T-cell (primary cell): ENCODE measurements around the gene KHNYN. TPM values are rescaled to one million over a fixed set of nuclear protein-coding genes. Genes with fewer than 3 reads are reported as not detected.
"Not testable (repeated sequence)": the region's sequence is repeated elsewhere in the genome, so short reads cannot be mapped to it uniquely, and the experiment has no call there.

Source experiments
- ATAC-seq, 4 experiments: fragments of 200-7000 bp in 3 of 4; fragments of 150-1000 bp in 1 of 4; cut with Tn5 transposase; replicated peaks in 1 of 4; 1 replicate in 3 of 4; 2 replicates in 1 of 4; pipeline ENCODE4 v1.10.0; 2021; ENCODE audit warnings: moderate library complexity in 3 of 4, mild to moderate bottlenecking in 2 of 4, moderate number of reproducible peaks in 1 of 4
- CTCF ChIA-PET, 2 donors: fragments of 300-600 bp; sonication (Branson Sonifier 250); formaldehyde crosslinking; loops; one replicate each; lab custom pipeline; 2022; ENCODE audit warnings: antibody characterized with exemption in 2 of 2; lab: Charles Lee
- POLR2A ChIA-PET, 2 donors: fragments of 300-600 bp; sonication (Branson Sonifier 250); formaldehyde crosslinking; loops; one replicate each; lab custom pipeline; 2022; ENCODE audit warnings: antibody characterized with exemption in 2 of 2; lab: Charles Lee
- DNase-seq, 35 experiments: peaks; one replicate each; pipeline versions ENCODE4 v3.0.0 to v3.0.0-alpha.2; 2013 to 2023
- H3K27ac ChIP-seq: one replicate; pipeline ENCODE4 v1.5.1; 2013; ENCODE audit warnings: low read length
- H3K27me3 ChIP-seq, 2 experiments: replicated peaks in 1 of 2; 1 replicate in 1 of 2; 2 replicates in 1 of 2; pipeline versions ENCODE4 v1.6.1 to v1.7.0; 2013; ENCODE audit warnings: low read length in 1 of 2, mixed read lengths in 1 of 2; ENCODE audit not compliant: control insufficient read depth in 2 of 2, insufficient read depth in 2 of 2; ENCODE audit errors: extremely low read depth in 1 of 2
- H3K36me3 ChIP-seq, 2 donors: 1 replicate in 1 of 2; 2 replicates in 1 of 2; pipeline versions ENCODE4 v1.6.1 to v1.7.0; 2013; ENCODE audit warnings: low read length in 1 of 2; ENCODE audit not compliant: control insufficient read depth in 2 of 2, insufficient read depth in 1 of 2; ENCODE audit errors: extremely low read depth in 1 of 2
- H3K4me1 ChIP-seq, 2 experiments: 1 replicate in 1 of 2; 2 replicates in 1 of 2; pipeline versions ENCODE4 v1.6.1 to v1.7.0; 2013; ENCODE audit warnings: low read length in 2 of 2, mixed read lengths in 1 of 2; ENCODE audit not compliant: insufficient read depth in 2 of 2, control insufficient read depth in 1 of 2; ENCODE audit errors: extremely low read depth in 1 of 2
- H3K4me3 ChIP-seq, 2 donors: 1 replicate in 1 of 2; 2 replicates in 1 of 2; pipeline versions ENCODE4 v1.5.1 to v1.7.0; 2013; ENCODE audit warnings: mild to moderate bottlenecking in 2 of 2, low read length in 1 of 2, moderate library complexity in 1 of 2; ENCODE audit not compliant: control insufficient read depth in 1 of 2; ENCODE audit errors: extremely low read depth in 1 of 2
- H3K9me3 ChIP-seq: 2 replicates; pipeline ENCODE4 v1.7.0; 2013
- H3K27ac Mint-ChIP-seq, 2 donors: one replicate each; pipeline ENCODE4 v1.8.0; 2020 to 2021; ENCODE audit warnings: mild to moderate bottlenecking in 2 of 2, mixed read lengths in 2 of 2
- H3K27me3 Mint-ChIP-seq, 2 donors: one replicate each; pipeline ENCODE4 v1.8.0; 2021 to 2022; ENCODE audit warnings: mixed read lengths in 2 of 2
- H3K36me3 Mint-ChIP-seq: one replicate; pipeline ENCODE4 v1.8.0; 2021; ENCODE audit warnings: mixed read lengths
- H3K4me1 Mint-ChIP-seq, 3 donors: one replicate each; pipeline ENCODE4 v1.8.0; 2020 to 2022; ENCODE audit warnings: mixed read lengths in 3 of 3, mild to moderate bottlenecking in 1 of 3
- H3K4me3 Mint-ChIP-seq, 3 donors: one replicate each; pipeline ENCODE4 v1.8.0; 2020 to 2022; ENCODE audit warnings: mild to moderate bottlenecking in 3 of 3, mixed read lengths in 3 of 3, moderate library complexity in 3 of 3
- H3K9me3 Mint-ChIP-seq, 3 donors: one replicate each; pipeline ENCODE4 v1.8.0; 2020 to 2022; ENCODE audit warnings: mixed read lengths in 3 of 3
- WGBS: methylation state at CpG from one replicate; pipeline ENCODE4 v1.1.5; 2013; ENCODE audit warnings: missing lambda C conversion rate; ENCODE audit not compliant: insufficient coverage; 5-methylcytosine and 5-hydroxymethylcytosine counted together
- total RNA-seq, 35 experiments: library from RNA in 6 of 35; stranded (reverse) in 6 of 35; fragments of 120-200 nt in 1 of 35; gene quantifications; one replicate each; pipeline versions ENCODE4 v1.2.1 to v1.2.4 and lab custom pipeline; 2013 to 2026

Gene KHNYN
- total RNA-seq, 5 donors from 2014 or later (not counting 1 experiment from before 2014, with no cell fraction given), result 126 to 166 (median 146) TPM

DNA sequence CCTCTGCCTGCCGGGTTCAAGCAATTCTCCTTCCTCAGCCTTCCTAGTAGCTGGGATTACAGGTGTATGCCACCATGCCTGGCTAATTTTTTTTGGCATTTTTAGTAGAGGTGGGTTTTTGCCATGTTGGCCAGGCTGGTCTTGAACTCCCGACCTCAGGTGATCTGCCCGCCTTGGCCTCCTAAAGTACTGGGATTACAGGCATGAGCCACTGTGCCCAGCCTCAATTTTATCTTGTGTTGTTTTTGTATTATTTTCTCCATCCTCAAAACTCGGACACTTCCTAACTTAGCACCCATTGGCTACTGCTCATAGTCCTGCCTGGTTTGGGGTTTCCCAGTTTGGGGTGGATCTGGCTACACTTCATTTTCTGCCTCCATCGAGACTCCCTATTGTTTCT lies 42.2 kb upstream of the KHNYN start:
- H3K4me1 Mint-ChIP-seq, result not testable (repeated sequence)
- WGBS, result 100% methylated on average over 1 of the region's 5 CpGs
- CTCF ChIA-PET, result interaction anchor here in 1 of 2 donors (0.6 kb wide), 1 partner anchor 24 kb away, joined by 3 read pairs; no protein-coding TSS in a partner anchor

DNA sequence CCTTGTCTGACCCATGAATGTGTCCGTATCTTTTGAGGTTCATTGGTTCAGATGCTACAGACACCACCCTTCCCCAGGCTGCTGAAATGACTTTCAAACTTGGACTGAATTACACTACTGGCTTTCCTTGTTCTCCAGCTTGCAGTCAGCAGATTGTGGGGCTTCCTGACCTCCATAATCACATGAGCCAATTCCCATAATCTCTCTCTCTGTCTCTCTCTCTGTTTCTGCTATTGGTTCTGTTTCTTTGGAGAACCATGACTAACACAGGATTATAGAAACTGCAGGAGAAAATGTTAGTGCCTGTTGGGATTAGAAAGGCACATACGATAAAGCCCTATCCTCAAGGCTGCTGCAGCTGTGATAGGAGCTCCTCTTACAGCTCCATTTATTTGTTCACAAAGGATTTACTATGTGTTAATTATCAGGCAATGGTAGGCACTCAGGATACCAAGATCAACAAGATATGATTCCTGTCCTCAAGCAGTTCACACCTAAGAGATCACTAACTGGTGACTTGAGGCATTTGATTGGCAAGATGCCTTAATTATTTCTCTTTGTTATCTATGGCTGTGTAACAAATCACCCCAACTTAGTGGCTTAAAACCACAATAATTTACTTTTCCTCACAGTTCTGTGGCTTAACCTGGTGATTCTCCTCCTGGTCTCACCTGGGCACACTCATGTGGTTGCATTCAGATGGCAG lies 41.1 kb upstream of the KHNYN start:
- Histone ChIP-seq H3K4me3 (no peak overlapping the region), H3K27me3 (peaks cover 0 to 17% of the 10 kb centered on the region in 2 experiments), H3K36me3 (no peaks in the 10 kb centered on the region), H3K27ac (no peak overlapping the region), H3K9me3 (no peaks in the 10 kb centered on the region), H3K4me1 (no peaks in the 10 kb centered on the region)
- no peak overlapping the region for H3K27ac Mint-ChIP-seq
- ATAC-seq (no peak), DNase-seq (no peak)
- POLR2A ChIA-PET, result no interaction called here
- peaks cover 16 to 25% of the 10 kb centered on the region in 2 donors for H3K27me3 Mint-ChIP-seq
- CTCF ChIA-PET, result interaction anchor here in 1 of 2 donors (0.6 kb wide), 1 partner anchor 25 kb away, joined by 3 read pairs; no protein-coding TSS in a partner anchor
- H3K4me1 Mint-ChIP-seq, result no peaks in the 10 kb centered on the region
- H3K4me3 Mint-ChIP-seq, result no peak overlapping the region
- H3K36me3 Mint-ChIP-seq, result no peaks in the 10 kb centered on the region
- WGBS, result 71% methylated on average over 1 of the region's 2 CpGs
- no peaks in the 10 kb centered on the region for H3K9me3 Mint-ChIP-seq

More for the DNA sequence above, 42.2 kb upstream of the KHNYN start:
- H3K9me3 ChIP-seq, H3K36me3 ChIP-seq, DNase-seq, ATAC-seq, H3K4me3 Mint-ChIP-seq, H3K27ac Mint-ChIP-seq, H3K4me1 ChIP-seq, H3K36me3 Mint-ChIP-seq, H3K4me3 ChIP-seq, POLR2A ChIA-PET, H3K9me3 Mint-ChIP-seq, H3K27ac ChIP-seq: not testable (repeated sequence)
- H3K27me3 Mint-ChIP-seq, result peaks cover 16 to 24% of the 10 kb centered on the region in 2 donors
- H3K27me3 ChIP-seq, result peaks cover 0 to 21% of the 10 kb centered on the region in 2 experiments

DNA sequence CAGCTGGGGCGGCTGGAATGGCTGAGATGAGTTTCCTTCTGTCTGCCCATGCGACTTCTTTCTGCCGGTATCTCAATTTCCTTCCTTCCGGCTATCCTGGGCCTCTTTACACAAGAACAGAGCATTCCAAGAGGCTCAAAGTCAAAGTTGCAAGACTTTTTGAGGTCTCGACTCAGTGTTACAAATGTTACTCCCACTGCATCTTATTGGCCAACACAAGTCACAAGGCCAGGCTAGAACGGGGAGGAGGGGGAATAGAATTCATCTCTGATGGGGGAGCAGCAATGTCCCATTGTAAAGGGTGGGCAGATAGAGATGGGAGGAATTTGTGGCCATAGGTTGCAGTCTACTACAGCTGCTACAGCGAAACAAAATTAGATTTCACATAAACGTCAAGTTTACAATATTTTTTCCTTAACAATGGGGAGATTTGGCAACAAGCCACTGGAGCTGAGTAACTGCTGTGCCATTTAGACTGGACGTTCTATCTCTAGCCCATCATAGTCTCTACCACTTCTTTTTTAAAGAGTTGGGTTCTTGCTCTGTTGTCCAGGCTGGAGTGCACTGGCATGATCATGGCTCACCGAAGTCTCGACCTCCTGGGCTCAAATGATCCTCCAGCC lies 40.4 kb upstream of the KHNYN start:
- Mint-ChIP-seq H3K4me3 (no peak overlapping the region), H3K27ac (no peak overlapping the region), H3K9me3 (no peaks in the 10 kb centered on the region), H3K27me3 (peaks cover 12 to 21% of the 10 kb centered on the region in 2 donors), H3K4me1 (no peaks in the 10 kb centered on the region), H3K36me3 (no peaks in the 10 kb centered on the region)
- Histone ChIP-seq H3K27ac (no peak overlapping the region), H3K9me3 (no peaks in the 10 kb centered on the region), H3K4me3 (no peak overlapping the region), H3K27me3 (peaks cover 0 to 16% of the 10 kb centered on the region in 2 experiments), H3K4me1 (no peaks in the 10 kb centered on the region), H3K36me3 (no peaks in the 10 kb centered on the region)
- WGBS, result 72% methylated on average over 7 of the region's 11 CpGs
- POLR2A ChIA-PET, result interaction anchor here in 1 of 2 donors (0.6 kb wide), 1 partner anchor 264 kb away, joined by 4 read pairs; no protein-coding TSS in a partner anchor
- ATAC-seq (no peak), DNase-seq (no peak)
- CTCF ChIA-PET, result no interaction called here

DNA sequence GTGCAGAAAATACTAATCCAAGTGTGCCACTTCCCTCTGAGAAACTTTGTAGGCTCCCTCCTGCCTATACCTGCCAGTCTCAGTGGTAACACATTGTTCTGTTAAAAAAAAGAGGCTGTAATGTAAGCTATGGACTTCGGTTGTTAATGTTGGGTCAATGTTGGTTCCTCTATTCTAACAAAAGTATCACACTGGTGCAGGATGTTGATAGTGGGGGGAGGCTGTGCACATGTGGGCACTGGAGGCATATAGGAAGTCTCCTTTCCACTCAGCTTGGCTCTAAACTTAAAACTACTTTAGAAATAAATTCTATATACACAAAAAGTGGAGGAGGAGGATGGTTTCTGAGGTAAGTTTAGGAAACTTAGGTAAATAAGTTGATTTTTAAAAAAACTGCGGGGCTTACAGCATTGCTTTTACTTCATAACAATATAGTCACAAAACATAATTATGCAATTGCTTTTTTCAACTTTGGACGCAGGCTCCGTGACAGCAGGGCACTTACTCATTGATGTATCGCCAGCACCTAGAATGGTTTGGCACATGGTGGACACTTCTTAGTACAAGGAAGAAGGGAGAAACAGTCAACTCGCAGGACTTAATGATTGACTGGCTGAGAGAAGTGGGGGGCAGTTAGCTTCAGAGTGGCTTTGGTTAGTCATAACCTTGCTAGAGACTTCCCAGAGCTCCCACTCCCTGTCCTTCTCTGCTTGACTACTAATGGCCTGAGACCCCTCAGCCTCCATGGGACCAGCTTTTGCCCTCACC lies 38.9 kb upstream of the KHNYN start:
- Mint-ChIP-seq H3K27me3 (peaks cover 9 to 21% of the 10 kb centered on the region in 2 donors), H3K4me1 (no peaks in the 10 kb centered on the region), H3K27ac (no peak overlapping the region), H3K36me3 (no peaks in the 10 kb centered on the region), H3K9me3 (no peaks in the 10 kb centered on the region), H3K4me3 (no peak overlapping the region)
- ATAC-seq (no peak), DNase-seq (no peak)
- ChIA-PET POLR2A (interaction anchor here in 1 of 2 donors (0.5 kb wide), 1 partner anchor 45 kb away, joined by 5 read pairs; no protein-coding TSS in a partner anchor), CTCF (no interaction called here)
- Histone ChIP-seq H3K36me3 (no peaks in the 10 kb centered on the region), H3K4me1 (no peaks in the 10 kb centered on the region), H3K27me3 (peaks cover 0 to 16% of the 10 kb centered on the region in 2 experiments), H3K4me3 (no peak overlapping the region), H3K9me3 (no peaks in the 10 kb centered on the region), H3K27ac (no peak overlapping the region)
- 68% methylated on average over 4 of the region's 6 CpGs for WGBS

DNA sequence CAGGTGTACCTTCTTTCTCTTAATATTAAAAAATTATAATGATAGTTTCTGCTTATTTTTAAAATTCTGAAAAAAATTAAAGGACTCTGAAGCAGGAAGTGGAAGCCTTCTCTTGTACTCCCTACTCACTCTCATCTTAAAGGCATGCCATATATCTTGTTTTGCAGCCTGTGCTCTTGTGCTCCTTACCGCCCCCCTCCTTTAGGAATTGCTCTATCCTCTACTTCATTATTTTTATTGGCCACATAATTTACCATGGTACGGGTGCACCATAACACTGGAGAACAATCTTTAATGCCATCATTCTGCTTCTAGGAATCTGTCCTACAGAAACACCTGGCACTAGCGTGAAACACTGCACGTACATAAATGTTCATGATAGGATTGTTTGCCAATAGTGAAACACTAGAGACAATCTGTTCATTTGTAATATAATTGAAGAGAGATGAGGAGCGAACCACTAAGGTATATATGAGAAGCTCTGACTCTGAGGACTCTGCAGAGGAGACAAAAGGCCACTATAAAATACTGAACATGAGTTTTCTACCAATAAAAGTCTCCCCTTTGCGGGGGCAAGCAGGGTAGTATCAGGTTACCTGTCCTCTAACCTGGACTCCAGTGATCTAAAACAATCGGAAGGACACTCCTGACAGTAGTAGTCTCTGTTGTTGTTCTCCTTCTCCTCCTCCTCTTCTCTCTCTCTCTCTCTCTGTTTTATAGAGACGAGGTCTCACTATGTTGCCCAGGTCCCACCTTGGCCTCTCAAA lies 37.2 kb upstream of the KHNYN start:
- ChIA-PET POLR2A (no interaction called here), CTCF (no interaction called here)
- H3K27ac Mint-ChIP-seq, result no peak overlapping the region
- no peak overlapping the region for H3K4me3 ChIP-seq
- no peaks in the 10 kb centered on the region for H3K36me3 Mint-ChIP-seq
- peaks cover 5 to 18% of the 10 kb centered on the region in 2 donors for H3K27me3 Mint-ChIP-seq
- no peaks in the 10 kb centered on the region for H3K36me3 ChIP-seq
- no peaks in the 10 kb centered on the region for H3K4me1 Mint-ChIP-seq
- H3K9me3 Mint-ChIP-seq, result no peaks in the 10 kb centered on the region
- no peak for ATAC-seq
- DNase-seq, result no peak
- peaks cover 0 to 12% of the 10 kb centered on the region in 2 experiments for H3K27me3 ChIP-seq
- H3K4me3 Mint-ChIP-seq, result no peak overlapping the region
- no peaks in the 10 kb centered on the region for H3K4me1 ChIP-seq
- no peaks in the 10 kb centered on the region for H3K9me3 ChIP-seq
- H3K27ac ChIP-seq, result no peak overlapping the region
- WGBS, result no CpG with 5 or more reads among the region's 8 CpGs
